ENCODE results near the gene NDUFV1.

DNA sequence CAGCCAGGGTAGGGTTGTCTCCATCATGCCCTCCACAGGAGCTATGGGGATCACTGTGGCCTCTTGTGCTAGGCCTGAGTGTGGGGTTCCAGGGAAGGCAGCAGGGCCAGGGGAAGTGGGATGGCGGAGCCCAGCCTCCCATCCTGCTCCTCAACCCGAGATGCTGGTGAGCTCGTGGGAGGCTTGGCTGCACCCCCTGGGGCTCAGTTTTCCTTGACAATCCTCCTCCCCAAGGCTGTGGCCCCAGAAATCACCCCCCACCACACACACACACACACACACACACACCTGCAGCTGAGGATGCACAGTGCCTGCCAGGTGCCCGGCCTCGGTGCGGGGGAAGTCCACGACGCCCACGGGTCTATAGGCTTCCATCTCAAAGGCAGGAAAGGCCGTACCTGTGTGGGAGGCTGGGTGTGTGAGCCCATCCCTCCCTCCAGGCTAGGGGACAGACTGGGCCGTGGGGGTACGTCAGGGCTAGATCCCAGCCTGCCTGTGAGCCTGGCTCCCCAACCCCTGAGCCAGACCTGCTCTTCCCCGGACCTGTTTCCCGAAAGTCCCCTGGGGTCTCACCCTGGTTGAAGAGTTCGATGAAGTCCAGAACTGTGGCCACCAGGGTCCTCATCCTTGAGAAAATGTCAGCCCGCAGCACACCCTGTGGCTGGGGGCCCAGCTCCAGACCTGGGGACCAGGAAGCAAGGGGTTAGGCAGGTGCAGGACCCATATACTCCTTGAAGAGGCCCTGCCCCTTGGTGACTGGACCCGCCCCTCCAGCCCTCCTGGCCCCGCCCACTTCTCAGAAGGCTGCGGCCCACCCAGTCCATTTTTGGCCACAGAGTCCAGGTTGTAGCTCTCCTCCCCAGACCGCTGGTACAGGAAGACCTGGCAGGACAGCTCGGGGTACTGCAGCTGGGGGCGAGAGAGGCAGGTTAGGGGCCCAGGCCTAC is 38.0 kb downstream of the NDUFV1 start:
- TF ChIP-seq EZH2phosphoT487 (IDR thresholded peaks at IDR 0.05; ENCODE audit: insufficient read depth, low read depth) (no peak), EZH2 (IDR thresholded peaks at IDR 0.05; ENCODE audit: insufficient read depth, poor library complexity, severe bottlenecking) (no peak)

All from GM23248 (cell line).